PC-3 (cell line): Measurements from ENCODE around the gene DHRS3.

ENCODE experiments used
- CTCF ChIP-seq: fragments of 300-600 bp; sonication (generic); conservative IDR thresholded peaks from 2 replicates; pipeline ENCODE4 v1.5.1; 2017; ENCODE audit warnings: antibody characterized with exemption, low read depth, mild to moderate bottlenecking, low read length
- EZH2 ChIP-seq: fragments of 300-600 bp; sonication (generic); IDR thresholded peaks from one replicate; pipeline ENCODE4 v1.6.1; 2017; ENCODE audit warnings: antibody characterized with exemption, mild to moderate bottlenecking, low read length; ENCODE audit not compliant: unreplicated experiment
- EZH2phosphoT487 ChIP-seq: fragments of 300-600 bp; sonication (generic); IDR thresholded peaks from 2 replicates; pipeline ENCODE4 v1.6.1; 2018; ENCODE audit warnings: mild to moderate bottlenecking, antibody characterized with exemption, low read length, borderline replicate concordance

DNA sequence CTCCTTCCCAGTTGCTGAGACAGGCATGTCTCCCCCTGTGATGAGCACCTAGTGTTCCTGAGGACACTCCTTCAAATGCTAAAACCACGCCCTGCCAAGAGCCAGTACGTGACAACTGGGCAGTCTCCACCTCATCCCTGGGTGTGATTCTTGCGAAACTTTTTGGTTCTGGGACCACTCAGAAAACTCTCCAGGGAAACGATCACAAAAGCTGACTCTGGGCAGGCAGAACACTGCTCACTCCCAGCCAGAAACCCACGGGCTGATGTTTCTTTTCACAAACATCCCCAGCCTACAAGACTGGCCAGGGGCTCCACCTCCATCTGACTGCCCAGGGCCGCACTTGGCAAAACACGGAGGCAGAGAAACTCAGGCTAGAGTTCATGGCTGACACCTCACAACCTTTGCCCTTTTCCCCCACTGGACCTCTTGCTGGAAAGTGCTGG lies 24.4 kb downstream of the DHRS3 start:
- TF ChIP-seq CTCF (no peak), EZH2 (no peak), EZH2phosphoT487 (no peak)
